DOHH2 (cell line): Measurements from ENCODE around the gene KLC4.

Experiments
- H3F3A ChIP-seq: fragments of 200-600 bp; sonication (generic), shearing (Covaris generic); 2 replicates; pipeline ENCODE4 v1.6.0; 2016; ENCODE audit warnings: antibody characterized with exemption, mild to moderate bottlenecking; ENCODE audit not compliant: control insufficient read depth, insufficient read depth
- H3K27ac ChIP-seq: fragments of 200-600 bp; sonication (generic); 2 replicates; pipeline ENCODE4 v1.5.1; 2014; ENCODE audit warnings: low read depth, mild to moderate bottlenecking, low read length, moderate library complexity
- H3K27me3 ChIP-seq: fragments of 200-600 bp; sonication (generic); 2 replicates; pipeline ENCODE4 v1.6.1; 2014; ENCODE audit warnings: mild to moderate bottlenecking, low read length, mixed read lengths; ENCODE audit not compliant: control insufficient read depth
- H3K36me3 ChIP-seq: fragments of 200-600 bp; sonication (generic); 2 replicates; pipeline ENCODE4 v1.6.1; 2014; ENCODE audit warnings: mild to moderate bottlenecking, low read length, moderate library complexity, mixed read lengths; ENCODE audit not compliant: control insufficient read depth
- H3K4me1 ChIP-seq: fragments of 200-600 bp; sonication (generic); 2 replicates; pipeline ENCODE4 v1.6.1; 2014; ENCODE audit warnings: mild to moderate bottlenecking, low read length, mixed read lengths; ENCODE audit not compliant: control insufficient read depth
- H3K4me2 ChIP-seq: fragments of 200-600 bp; sonication (generic); 2 replicates; pipeline ENCODE4 v1.6.0; 2014; ENCODE audit warnings: mild to moderate bottlenecking, low read length, moderate library complexity
- H3K4me3 ChIP-seq: fragments of 200-600 bp; sonication (generic); 2 replicates; pipeline ENCODE4 v1.5.1; 2014; ENCODE audit warnings: mild to moderate bottlenecking, low read length, mixed read lengths
- H3K79me2 ChIP-seq: fragments of 200-600 bp; sonication (generic); 2 replicates; pipeline ENCODE4 v1.6.1; 2014; ENCODE audit warnings: mild to moderate bottlenecking, low read length, mixed read lengths; ENCODE audit not compliant: control insufficient read depth
- H3K9me2 ChIP-seq: fragments of 200-600 bp; sonication (generic); replicated peaks from 2 replicates; pipeline ENCODE4 v1.6.1; 2014; ENCODE audit warnings: mild to moderate bottlenecking, low read length, mixed read lengths; ENCODE audit not compliant: control insufficient read depth
- H3K9me3 ChIP-seq: fragments of 200-600 bp; sonication (generic); 2 replicates; pipeline ENCODE4 v1.6.1; 2014; ENCODE audit warnings: antibody characterized with exemption, low read length, mixed read lengths; ENCODE audit not compliant: control insufficient read depth, insufficient read depth
- H4K20me1 ChIP-seq: fragments of 200-600 bp; sonication (generic); 2 replicates; pipeline ENCODE4 v1.6.0; 2014; ENCODE audit warnings: low read depth, mild to moderate bottlenecking, antibody characterized with exemption, low read length, moderate library complexity; ENCODE audit not compliant: control insufficient read depth, insufficient read depth
- EZH2phosphoT487 ChIP-seq: fragments of 200-600 bp; sonication (generic); IDR thresholded peaks from 2 replicates; pipeline ENCODE4 v1.6.1; 2017; ENCODE audit warnings: borderline replicate concordance, mild to moderate bottlenecking, antibody characterized with exemption, low read length, moderate library complexity, mixed read lengths
- TF ChIP-seq, protein P1 (sequence below): fragments of 200-600 bp; sonication (generic); IDR thresholded peaks from one replicate; pipeline ENCODE4 v1.5.1; 2014; ENCODE audit warnings: antibody characterized with exemption, mild to moderate bottlenecking, low read depth, low read length; ENCODE audit not compliant: poor library complexity, severe bottlenecking

Gene KLC4

DNA sequence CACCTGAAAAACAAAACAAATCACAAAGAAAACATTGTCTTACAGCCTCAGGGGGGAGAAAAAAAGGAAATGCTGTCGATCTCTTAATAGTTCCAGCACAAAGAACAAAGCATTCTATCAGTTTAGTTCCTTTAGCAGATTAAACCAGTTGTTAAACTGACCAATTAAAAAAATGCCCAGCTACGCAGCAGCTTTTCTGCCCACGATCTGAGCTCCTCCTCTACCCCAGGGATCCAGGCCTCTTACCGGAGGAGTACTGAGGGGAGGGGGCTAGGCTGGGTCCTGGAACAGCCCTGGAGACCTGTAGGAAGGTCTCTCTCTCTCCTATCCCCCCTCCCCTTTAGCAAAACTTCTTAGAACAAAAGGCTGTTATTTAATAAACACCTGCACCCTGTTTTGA is 30.0 kb downstream of the KLC4 start:
- Histone ChIP-seq H3K79me2 (no peaks in the 10 kb centered on the region), H3K36me3 (no peaks in the 10 kb centered on the region), H3F3A (no peaks in the 10 kb centered on the region), H3K4me3 (no peak overlapping the region), H3K4me2 (no peak overlapping the region), H3K4me1 (no peaks in the 10 kb centered on the region), H3K27ac (no peak overlapping the region), H3K9me3 (no peaks in the 10 kb centered on the region), H4K20me1 (no peaks in the 10 kb centered on the region), H3K9me2 (no peaks in the 10 kb centered on the region), H3K27me3 (peaks cover 9% of the 10 kb centered on the region)
- TF ChIP-seq, protein P1, sequence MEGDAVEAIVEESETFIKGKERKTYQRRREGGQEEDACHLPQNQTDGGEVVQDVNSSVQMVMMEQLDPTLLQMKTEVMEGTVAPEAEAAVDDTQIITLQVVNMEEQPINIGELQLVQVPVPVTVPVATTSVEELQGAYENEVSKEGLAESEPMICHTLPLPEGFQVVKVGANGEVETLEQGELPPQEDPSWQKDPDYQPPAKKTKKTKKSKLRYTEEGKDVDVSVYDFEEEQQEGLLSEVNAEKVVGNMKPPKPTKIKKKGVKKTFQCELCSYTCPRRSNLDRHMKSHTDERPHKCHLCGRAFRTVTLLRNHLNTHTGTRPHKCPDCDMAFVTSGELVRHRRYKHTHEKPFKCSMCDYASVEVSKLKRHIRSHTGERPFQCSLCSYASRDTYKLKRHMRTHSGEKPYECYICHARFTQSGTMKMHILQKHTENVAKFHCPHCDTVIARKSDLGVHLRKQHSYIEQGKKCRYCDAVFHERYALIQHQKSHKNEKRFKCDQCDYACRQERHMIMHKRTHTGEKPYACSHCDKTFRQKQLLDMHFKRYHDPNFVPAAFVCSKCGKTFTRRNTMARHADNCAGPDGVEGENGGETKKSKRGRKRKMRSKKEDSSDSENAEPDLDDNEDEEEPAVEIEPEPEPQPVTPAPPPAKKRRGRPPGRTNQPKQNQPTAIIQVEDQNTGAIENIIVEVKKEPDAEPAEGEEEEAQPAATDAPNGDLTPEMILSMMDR, result no peak
- no peak for TF ChIP-seq EZH2phosphoT487

DNA sequence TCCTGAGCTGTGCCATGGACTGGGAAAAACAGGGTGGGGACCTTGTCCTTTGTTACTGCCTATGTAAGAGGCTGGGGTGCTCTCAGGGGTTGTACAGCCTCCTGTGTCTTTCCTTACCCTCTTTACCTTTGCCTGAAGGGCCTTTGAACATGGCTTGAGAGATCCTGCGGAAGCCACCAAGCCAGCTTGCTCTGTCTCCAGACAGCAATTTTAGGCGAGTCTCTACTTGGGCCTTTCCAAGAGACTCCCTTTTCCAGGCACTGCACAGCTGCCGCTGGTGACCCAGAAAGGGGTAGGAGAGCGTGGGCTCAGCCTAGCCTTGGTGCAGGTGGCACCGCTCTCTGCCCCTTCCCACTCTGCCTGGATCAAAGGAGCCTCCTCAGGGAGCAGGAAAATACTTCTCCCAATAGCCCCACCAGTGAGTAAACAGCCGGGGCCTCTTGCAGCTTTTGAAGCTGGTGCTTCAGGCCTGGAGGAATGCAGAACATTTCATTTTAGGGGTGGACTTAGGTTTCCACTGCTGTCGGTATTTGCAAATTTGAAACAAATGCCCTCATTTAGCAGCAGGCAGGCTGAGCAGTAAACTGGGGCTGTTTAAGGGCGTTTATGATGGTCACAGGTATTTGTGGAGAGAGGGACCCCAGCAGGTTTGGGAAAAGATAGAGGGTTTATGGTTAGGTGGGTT is 30.6 kb downstream of the KLC4 start:
- no peaks in the 10 kb centered on the region for H3F3A ChIP-seq
- no peaks in the 10 kb centered on the region for H3K79me2 ChIP-seq
- no peaks in the 10 kb centered on the region for H3K36me3 ChIP-seq
- peaks cover 4% of the 10 kb centered on the region; the same call in 1 of the 2 replicates for H3K27me3 ChIP-seq
- H3K9me3 ChIP-seq, result no peaks in the 10 kb centered on the region
- H3K4me2 ChIP-seq, result no peak overlapping the region
- no peak overlapping the region for H3K27ac ChIP-seq
- no peaks in the 10 kb centered on the region for H3K9me2 ChIP-seq
- H3K4me3 ChIP-seq, result no peak overlapping the region
- H4K20me1 ChIP-seq, result no peaks in the 10 kb centered on the region
- no peaks in the 10 kb centered on the region for H3K4me1 ChIP-seq
- TF ChIP-seq EZH2phosphoT487, result no peak
- TF ChIP-seq, protein P1, result no peak

DNA sequence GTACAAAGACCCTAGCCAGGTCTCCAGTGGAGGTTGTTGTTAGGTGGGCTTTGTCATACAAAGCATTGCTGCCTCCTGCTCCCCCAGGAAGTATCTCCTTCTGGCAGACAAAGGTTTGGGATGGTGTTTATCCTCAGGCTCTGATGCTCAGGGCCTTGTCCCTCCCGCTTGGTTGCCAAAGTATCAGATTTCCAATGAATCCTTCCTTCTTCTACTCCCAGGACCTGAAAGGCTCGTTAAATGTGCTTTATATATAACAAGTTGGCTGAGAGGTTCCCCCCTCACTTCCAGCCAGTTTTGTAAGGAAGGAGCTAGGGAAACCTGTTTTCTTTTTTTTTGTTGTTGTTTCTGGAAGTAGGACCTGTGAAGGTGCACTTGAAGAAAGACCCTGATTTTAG is 31.1 kb downstream of the KLC4 start:
- Histone ChIP-seq H3K9me2 (no peaks in the 10 kb centered on the region), H3K9me3 (no peaks in the 10 kb centered on the region), H4K20me1 (no peaks in the 10 kb centered on the region), H3K4me2 (no peak overlapping the region), H3F3A (no peaks in the 10 kb centered on the region), H3K4me1 (no peaks in the 10 kb centered on the region), H3K79me2 (no peaks in the 10 kb centered on the region), H3K4me3 (no peak overlapping the region), H3K27me3 (peaks cover 4% of the 10 kb centered on the region; the same call in 1 of the 2 replicates), H3K36me3 (no peaks in the 10 kb centered on the region), H3K27ac (no peak overlapping the region)
- TF ChIP-seq EZH2phosphoT487, result no peak
- TF ChIP-seq, protein P1, result no peak
